Epithelial cell of esophagus (primary cell): Measurements from ENCODE around the gene CD36.

Experiments used
- DNase-seq: peaks from one replicate; pipeline ENCODE4 v3.0.0; 2010; ENCODE audit warnings: low read depth
- H3K4me3 ChIP-seq: 2 replicates; pipeline ENCODE4 v1.5.1; 2011; ENCODE audit warnings: mild to moderate bottlenecking, low read length, control low read depth
- TF ChIP-seq, protein P1 (sequence below): IDR thresholded peaks from 2 replicates; pipeline ENCODE4 v1.5.1; 2011; ENCODE audit warnings: low read depth, mild to moderate bottlenecking, low read length, control low read depth, inconsistent platforms; ENCODE audit not compliant: insufficient read depth; ENCODE audit errors: missing control alignments

Gene CD36

GRCh38 chr7:80611353-80611752 lies 27.1 kb upstream of the CD36 start:
- no peak for DNase-seq
- TF ChIP-seq, protein P1, sequence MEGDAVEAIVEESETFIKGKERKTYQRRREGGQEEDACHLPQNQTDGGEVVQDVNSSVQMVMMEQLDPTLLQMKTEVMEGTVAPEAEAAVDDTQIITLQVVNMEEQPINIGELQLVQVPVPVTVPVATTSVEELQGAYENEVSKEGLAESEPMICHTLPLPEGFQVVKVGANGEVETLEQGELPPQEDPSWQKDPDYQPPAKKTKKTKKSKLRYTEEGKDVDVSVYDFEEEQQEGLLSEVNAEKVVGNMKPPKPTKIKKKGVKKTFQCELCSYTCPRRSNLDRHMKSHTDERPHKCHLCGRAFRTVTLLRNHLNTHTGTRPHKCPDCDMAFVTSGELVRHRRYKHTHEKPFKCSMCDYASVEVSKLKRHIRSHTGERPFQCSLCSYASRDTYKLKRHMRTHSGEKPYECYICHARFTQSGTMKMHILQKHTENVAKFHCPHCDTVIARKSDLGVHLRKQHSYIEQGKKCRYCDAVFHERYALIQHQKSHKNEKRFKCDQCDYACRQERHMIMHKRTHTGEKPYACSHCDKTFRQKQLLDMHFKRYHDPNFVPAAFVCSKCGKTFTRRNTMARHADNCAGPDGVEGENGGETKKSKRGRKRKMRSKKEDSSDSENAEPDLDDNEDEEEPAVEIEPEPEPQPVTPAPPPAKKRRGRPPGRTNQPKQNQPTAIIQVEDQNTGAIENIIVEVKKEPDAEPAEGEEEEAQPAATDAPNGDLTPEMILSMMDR, result no peak
- H3K4me3 ChIP-seq, result no peak overlapping the region

DNA sequence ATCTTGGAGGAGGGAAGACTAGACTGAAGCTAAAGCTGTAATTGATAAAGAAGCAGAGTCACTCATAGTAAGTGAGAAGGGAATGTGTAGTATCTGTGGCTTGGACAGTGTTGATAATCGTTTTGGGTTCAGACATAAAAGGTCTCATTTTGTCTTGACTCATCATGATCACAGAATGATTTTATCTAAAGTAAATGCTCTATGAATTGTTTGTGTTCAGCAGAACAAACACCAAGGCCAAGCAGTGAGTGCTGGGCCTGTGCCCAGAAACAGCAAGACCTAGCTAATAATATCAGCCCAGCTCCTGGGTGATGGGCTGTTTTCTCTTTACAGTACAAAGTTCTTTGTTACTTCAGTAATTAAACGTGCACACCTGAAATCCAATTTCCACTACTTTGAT lies 26.7 kb upstream of the CD36 start:
- TF ChIP-seq, protein P1, result no peak
- no peak overlapping the region for H3K4me3 ChIP-seq
- DNase-seq, result peak; percentile 5

DNA sequence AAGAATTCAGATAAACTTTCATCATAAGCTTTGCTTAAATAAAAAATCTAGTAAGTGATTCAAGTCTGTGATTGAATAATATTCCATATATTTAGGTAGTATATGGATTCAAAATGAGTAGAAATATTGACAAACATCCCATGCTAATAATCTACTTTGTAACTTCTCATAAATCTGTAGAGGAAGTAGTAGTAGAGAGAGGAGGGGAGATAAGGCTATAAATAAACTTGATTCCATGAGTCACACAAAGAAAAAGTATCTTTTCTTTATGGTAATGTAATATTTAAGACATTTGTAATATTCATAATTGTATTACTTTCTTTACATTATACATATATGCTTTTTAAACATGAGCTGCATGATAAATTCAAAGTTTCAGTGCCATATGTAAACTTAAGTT lies 25.6 kb upstream of the CD36 start:
- no peak for DNase-seq
- TF ChIP-seq, protein P1, result no peak
- H3K4me3 ChIP-seq, result no peak overlapping the region

- H3K4me3 ChIP-seq, result no peak overlapping the region
- TF ChIP-seq, protein P1, result no peak
Observed at GRCh38 chr7:80613519-80613918, 24.9 kb upstream of the CD36 start.

DNA sequence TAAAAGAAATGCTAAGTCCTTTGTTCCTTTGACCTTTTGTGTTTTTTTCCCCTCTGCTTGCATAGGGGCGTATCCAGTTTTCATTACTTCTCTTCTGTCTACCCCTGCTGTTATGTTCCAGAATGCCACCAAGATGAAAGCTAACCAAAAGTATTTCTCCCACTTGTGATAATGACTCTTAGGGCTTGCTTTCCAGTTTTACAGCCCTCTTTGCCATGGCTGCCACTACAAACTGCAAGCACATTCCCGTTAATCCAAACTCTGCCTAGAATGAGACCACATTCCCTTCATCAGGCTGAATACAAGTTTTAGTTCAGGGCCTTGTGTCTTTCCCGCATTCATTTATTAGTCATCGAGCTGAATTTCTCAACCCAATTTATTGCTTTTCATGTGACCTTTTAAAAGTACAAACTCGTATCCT lies 23.6 kb upstream of the CD36 start:
- peak; percentile 37 for DNase-seq
- TF ChIP-seq, protein P1, result no peak
- no peak overlapping the region for H3K4me3 ChIP-seq

More at GRCh38 chr7:80613519-80613918, 24.9 kb upstream of the CD36 start:
- DNase-seq, result no peak

GRCh38 chr7:80618096-80618495 lies 20.3 kb upstream of the CD36 start:
- no peak for DNase-seq
- TF ChIP-seq, protein P1, result no peak
- H3K4me3 ChIP-seq, result no peak overlapping the region

- no peak for DNase-seq
- TF ChIP-seq, protein P1, result no peak
- H3K4me3 ChIP-seq, result no peak overlapping the region
Observed at GRCh38 chr7:80619741-80620140, 18.7 kb upstream of the CD36 start.
